Embryonic facial prominence (tissue), 1 donor: ENCODE measurements around the gene PRDM16.
"Not testable (repeated sequence)": the region's sequence is repeated elsewhere in the genome, so short reads cannot be mapped to it uniquely, and the experiment has no call there.

Experiments
- DNase-seq: peaks from one replicate; pipeline ENCODE4 v3.0.0-alpha.2; 2016; ENCODE audit errors: extremely low spot score

PRDM16 gene

DNA sequence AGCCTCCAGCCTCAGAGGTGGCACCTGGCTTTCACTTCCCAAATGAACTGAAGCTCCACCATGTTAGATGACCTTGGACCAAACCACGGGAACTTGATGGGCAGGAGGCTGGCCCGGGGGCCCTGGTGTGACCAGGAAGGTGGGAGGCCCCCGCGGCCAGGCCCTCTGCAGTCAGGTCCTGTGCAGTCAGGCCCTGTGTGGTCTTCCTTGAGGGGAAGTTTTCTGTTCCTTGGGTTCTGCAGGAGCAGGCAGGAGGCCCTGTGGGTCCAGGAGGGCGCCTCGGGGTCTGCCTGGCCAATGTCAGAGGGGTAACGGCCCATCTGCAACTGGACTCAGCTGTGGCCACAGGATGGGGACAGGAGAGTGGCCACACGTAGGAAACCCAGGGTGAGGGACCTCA is 13.0 kb downstream of the PRDM16 start:
- DNase-seq = no peak

DNA sequence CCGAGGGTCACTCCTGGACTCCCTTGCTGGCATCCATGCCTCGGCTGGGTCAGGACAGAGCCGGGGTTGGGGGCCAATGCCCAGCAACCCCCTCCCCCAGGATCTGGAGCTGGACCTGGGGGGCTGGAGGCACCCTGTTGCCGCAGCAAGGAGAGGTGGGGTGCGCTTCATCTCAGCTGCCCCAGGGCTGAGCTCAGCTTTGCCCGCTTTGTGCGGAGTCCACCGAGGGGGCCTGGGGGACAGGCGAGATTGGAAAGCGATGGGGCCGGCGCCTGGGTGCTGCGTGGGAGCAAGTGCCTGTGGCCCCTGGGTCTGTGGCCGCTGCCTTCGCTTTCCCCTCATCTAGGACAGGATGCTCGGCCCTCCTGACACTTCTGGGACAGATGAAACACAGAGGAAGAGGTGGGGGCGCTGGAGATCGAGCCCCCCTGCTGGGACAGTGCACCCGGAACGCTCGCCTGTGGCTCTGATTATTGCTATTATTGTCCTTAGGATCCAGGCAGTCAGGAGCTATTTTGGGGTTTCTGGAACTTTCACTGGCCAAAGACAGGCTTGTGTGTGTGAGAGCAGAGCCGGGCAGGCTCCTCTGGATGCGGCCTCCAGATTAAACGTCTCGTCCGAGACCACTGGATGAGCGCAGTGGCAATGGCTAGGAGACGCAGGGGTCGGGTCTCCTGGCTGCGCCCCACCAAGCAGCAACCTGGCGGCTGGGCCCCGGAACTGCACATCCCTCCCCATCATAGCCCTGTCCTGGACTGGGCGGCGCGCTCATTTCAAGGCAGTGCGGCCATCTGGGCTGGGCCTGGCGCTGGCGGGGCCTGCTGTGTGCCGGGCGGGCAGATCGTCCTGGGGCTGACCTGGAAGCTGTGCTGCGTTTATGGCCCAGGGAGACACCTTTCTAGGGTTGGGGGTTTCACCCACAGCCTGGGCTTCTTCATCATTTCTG is 13.8 kb downstream of the PRDM16 start:
- no peak for DNase-seq

GRCh38 chr1:3084154-3084553 is 15.2 kb downstream of the PRDM16 start:
- DNase-seq = no peak

GRCh38 chr1:3084726-3085125 is 15.7 kb downstream of the PRDM16 start:
- no peak for DNase-seq

DNA sequence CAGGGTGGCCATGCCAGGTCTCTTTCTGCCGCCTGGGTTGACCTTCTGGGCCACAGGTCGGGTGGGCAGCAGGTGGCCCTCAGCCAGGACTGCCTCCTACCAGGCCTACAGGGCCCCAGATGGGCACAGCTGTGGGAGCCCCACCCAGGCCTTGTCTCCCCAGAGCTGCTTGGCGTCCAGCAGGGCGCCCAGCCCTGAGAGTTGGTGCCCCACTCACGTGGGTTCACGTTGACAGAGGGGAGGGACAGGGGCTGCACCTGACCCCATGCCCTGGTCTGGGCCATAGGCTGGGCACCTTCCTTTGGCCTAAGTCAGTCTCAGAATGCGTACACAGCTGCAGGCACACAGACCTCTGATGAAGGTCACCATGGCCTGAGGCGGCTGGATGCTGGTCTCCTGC is 16.7 kb downstream of the PRDM16 start:
- no peak for DNase-seq

- DNase-seq = no peak
Observed at GRCh38 chr1:3086272-3086974, 17.4 kb downstream of the PRDM16 start.

DNA sequence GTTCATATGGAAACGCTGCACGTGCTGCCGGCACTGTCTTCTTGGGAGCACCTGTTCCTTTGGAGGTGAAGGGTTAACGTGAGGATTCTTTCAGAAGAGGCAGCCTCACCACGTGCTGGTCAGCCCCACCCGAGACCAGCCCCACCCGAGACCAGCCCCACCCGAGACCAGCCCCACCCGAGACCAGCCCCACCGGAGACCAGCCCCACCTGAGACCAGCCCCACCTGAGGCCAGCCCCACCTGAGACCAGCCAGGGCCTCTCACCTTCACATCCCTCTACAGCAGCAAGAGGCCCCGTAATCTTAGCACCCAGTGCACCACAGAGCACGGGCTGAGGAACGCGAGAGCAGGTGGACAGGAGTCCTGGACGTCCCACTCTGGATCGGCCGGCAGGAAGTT is 18.0 kb downstream of the PRDM16 start:
- no peak for DNase-seq

GRCh38 chr1:3087946-3088668 is 19.1 kb downstream of the PRDM16 start:
- not testable (repeated sequence) for DNase-seq

GRCh38 chr1:3089490-3089889 is 20.5 kb downstream of the PRDM16 start:
- DNase-seq = no peak

DNA sequence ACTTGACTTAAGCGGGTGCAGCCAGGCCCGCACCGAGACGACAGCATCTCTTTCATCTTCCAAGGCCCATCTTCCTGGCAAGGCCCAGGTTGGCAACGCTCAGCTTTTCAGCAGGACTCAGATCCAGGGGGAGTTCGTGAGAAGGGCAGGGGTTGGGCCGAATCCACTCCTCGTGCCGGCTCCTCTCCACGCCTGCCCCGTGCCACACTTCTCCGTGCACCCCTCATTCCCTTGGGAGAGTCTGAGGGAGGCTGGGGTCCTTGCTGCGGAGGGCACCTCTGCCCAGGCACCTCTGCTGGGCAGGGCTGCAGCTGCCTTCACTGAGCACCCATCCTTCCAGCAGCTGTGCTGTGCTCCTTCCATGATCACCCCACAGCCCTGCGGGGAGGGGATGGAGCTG is 22.3 kb downstream of the PRDM16 start:
- DNase-seq = no peak

DNA sequence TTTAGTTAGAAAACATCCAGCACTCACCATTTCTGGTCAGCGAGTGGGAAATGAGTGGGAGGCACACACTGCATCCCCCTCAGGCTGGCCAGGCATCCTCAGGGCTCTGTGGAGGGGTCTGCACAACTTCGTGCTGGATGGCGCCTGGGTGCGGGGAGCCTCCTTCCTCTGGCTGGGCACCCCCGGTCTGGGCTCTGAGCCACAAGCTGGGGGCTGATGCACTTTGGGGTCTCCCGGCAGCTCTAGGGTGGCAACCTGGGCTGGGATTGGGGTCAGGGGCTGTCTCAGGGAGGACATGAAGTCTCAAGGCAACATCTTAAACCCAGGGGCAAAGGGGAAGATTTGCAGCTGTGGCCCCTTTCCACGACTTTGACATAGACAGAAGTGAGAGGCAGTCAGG is 23.5 kb downstream of the PRDM16 start:
- no peak for DNase-seq

GRCh38 chr1:3093898-3094626 is 25.1 kb downstream of the PRDM16 start:
- no peak for DNase-seq

DNA sequence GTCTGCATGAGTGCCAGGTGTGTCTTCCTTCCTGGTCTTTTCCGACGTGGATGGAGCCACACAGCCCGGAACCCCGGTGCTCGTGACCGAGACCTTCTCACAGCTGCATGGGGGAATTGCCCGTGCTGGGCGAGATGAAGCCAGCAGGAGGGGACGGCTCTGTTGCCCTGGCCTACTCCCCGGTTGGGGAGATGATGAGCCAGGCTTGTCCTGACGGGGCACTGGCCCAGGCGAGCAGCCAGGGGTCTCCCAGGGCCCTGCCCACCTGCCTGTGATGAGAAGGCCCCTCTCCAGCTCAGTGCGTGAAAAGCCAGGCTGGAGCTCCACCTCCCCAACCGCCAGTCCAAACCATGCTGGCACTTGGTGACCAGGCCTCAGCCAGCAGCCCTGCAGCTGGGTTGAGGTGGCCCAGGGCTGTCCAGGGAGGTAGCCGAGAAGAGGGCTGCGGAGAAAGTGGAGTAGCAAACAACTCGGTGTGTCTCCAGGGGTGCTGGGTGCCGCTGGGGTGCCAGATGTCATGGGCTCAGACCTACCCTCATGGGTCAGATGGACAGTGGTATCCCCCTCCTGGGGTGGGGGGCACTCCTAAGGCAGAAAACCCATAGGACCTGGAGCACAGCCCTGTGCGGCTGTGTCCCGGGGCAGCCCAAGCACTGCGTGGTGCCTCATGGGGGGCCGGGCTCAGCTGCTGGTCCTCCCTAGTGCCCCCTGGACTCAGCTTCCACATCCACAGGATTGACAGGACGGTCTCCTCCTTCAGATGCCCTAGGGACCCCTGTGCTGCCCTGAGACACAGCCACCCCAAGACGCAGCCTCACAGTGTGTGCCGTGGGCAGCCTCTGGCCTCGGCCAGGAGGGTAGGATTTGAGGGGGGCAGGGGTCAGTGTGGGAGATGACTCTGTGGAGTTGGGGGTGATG is 26.1 kb downstream of the PRDM16 start:
- DNase-seq = no peak

DNA sequence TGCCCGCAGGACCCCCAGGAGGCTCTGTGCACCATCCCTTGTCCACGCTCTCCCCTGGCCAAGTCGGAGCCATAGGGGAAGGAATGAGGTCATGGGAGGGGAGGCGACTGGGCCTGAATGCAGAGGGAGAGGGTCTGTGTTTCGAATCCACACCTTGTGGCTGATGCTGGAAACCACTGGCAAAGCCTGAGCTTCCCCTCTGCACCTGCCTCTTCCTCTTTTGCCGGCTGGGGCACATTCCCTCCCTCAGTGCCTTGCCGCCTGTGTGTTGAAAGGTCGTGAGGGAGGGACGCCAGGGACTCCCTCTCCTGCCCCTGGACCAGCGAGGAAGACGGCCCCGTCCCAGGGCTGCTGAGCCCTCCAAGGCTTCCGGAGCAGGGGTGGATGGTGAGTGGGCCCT is 27.3 kb downstream of the PRDM16 start:
- no peak for DNase-seq

- DNase-seq = no peak
Observed at GRCh38 chr1:3097231-3097630, 28.2 kb downstream of the PRDM16 start.

- no peak for DNase-seq
Observed at GRCh38 chr1:3097861-3098260, 28.9 kb downstream of the PRDM16 start.

DNA sequence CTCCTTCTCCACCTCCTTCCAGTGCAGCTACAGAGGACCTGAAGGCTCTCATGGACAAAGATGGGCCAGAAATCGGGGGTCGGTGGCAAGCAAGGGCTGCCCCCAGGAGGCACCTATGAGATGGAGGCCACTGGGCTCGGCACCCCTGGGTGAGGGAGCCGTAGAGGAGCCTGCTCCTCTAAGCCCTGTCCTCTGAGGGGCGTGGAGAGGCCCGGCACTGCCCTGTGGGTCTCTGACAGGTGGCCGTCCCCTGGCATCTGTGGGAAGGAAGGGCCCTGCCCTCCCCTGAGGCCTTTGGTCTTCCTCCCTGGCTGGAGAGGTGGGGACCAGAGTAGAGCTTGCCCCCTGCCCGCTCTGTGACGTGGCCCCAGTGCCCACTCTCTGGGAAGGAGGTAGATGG is 30.9 kb downstream of the PRDM16 start:
- DNase-seq = no peak

GRCh38 chr1:3101124-3101939 is 32.3 kb downstream of the PRDM16 start:
- DNase-seq = no peak

DNA sequence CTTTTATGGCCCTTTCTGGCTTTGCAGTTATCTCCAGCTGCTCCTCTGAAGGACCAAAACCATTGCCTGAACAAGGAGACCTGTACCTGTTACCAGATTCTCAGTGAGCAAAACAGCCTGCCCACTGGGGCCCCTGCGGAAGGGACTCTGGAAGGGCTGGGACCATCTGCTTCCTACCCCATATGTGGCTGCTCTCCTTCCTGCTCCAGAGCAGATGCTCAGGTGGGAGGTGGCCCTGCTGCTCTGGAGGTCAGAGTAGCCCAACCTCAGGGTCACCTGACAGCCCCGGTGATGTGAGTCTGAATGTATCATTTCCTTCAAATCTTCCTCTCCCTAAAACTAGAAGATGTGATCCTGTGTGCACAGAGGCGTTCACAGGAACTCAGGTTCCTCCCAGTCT is 33.6 kb downstream of the PRDM16 start:
- DNase-seq = no peak
